SKM-1 (cell line): Measurements from ENCODE around the gene PPM1N.

Experiments used
- DNase-seq: peaks from one replicate; lab custom pipeline; 2025; ENCODE audit not compliant: unreplicated experiment; lab: John Stamatoyannopoulos, UW

PPM1N gene

DNA sequence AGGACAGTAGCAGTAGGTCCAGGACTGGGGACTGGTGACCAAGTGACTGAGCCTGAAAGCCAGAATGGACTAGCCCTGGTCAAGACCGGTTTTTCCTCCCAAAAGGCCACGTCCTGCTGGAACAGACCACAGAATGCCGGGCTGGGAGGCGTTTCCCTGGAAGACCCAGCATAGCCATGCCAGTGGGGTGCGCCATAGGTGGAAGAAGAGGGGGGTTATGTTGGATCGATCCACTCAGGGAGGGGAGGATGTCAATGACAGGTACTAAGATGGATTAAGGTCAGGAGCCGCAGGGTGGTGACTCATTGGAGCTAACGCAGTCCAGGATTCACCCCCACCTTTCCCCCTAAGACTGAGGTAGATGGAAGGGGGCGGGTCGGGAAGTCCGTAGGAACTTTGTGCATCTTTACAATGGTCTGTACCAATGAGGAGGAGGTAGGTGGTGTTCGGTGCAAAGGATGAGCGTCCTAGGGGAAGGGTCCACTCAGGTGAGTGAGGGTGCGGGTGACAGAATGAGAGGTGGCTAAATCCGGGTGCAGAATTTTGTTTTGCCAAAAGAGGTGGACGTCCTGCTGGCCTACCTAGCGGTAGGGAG, 30.0 kb downstream of the PPM1N start:
- DNase-seq: no peak

DNA sequence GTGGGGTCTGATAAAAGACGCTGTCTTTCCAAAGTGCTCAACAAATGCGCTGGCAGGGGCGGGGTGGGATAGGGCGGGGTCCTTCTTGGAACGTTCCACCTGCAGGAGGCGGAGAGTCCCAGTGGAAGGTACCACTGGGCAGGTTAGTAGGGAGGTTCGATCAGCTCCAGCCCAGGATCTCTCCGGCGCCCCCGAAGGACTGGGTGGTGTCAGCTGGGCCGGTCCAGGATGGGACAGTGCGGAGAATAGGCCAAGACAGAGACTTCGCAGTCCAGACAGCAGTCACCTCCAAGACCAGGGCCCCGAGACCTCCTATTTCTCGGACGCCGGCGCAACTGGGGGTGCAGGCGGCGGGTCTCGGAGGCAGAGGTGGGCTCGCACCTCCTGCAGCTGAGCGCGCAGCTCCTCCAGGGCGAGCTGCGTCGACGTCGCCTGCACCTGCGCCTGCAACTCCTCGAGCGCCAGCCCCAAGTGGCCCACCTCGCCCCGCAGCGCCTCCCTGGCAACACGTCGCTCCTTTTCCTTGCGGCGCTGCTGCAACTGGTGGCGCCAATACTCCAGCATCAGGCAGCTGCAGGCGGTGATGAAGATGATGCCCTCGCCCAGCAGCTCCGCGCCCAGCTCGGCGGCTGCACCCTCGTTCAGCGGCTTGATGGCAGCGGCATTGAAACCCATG, 30.6 kb downstream of the PPM1N start:
- DNase-seq: no peak

DNA sequence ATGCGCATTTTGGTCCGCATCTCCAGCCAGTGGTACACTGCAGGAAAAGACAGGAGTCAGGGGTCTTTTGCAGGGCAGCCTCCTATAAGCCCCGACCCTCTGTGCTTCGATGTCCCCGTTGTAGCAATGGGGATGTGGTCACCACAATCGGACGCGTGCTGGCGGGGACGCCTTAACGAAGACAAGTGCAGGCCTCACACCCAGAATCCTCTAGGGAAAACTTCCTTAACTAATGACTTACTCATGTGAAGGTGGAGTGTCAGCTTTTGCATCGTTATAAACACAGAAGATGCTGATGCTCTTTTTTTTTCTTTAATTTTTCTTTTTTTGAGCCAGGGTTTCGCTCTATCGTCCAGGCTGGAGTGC, 31.2 kb downstream of the PPM1N start:
- no peak for DNase-seq

DNA sequence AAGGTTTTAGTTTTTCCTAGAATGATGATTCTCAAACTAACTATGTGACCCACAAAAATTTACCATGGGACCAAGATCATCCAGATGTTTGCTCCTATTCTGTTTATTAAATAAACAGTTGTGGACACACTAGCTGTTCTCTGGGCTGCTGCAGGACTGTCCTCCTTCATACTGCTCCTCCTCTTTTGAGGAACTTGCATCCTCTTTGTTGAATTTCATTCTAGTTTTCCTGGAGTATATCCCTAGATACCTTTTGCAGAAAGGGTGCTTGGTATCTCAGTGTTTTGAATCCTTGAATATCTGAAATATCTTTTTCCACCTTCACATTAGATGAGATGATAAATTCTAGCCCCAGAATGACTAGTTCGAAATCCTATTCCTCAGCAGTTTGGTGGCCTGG, 33.1 kb downstream of the PPM1N start:
- DNase-seq: no peak

DNA sequence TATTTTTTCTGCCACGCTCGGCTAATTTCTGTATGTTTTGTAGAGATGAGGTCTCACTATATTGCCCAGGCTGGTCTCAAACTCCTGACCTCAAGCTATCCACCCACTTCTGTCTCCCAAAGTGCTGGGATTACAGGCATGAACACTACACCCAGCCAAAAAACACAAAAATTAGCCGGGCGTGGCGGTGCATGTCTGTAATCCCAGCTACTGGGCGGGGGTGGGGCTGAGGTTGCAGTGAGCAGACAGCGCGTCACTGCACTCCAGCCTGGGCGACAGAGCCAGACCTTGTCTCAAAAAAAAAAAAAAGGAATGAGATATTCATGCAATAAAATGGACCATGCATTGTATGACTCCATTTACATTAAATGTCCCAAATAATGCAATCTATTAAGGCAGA, 41.2 kb downstream of the PPM1N start:
- no peak for DNase-seq

DNA sequence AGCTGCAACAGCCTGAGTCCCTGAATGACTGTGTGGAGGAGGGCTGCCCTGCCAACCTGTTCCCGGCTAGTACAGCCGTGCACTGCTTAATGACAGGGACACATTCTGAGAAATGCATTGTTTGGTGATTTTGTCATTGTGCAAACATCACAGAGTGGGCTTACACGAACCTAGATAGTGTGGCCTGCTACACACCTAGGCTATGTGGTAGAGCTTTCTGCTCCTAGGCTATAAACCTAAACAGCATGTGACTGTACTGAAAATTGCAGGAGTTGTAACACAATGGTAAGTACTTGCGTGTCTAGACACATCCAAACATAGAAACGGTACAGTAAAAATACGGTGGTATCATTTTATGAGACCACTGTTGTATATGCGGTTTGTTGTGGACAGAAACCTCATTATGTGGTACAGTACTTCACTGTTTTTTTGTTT, 44.0 kb downstream of the PPM1N start:
- no peak for DNase-seq

DNA sequence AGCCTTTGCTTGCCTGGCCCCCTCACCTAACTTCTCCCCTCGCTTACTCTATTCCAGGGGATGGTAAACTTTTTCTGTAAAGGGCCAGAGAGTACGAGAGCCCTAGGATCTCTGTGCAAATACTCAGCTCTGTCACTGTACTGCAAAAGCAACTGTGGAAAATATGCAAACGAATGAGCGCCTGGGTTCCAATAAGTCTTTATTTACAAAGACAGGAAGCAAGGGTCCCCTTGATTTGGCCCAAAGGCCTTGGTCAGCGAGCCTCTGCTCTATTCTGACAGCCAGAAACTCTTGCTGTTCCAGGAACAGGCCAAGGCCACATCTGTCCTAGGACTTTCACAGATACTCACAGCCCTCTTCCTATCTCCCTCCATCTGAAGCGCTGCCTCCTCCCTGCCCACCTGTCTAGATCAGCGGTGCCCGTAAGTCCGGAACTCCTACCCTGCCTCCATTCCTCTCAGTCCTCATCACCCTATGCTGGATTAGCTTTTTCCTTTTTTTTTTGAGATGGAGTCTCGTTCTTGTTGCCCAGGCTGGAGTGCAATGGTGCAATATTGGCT, 49.0 kb downstream of the PPM1N start:
- DNase-seq: no peak

DNA sequence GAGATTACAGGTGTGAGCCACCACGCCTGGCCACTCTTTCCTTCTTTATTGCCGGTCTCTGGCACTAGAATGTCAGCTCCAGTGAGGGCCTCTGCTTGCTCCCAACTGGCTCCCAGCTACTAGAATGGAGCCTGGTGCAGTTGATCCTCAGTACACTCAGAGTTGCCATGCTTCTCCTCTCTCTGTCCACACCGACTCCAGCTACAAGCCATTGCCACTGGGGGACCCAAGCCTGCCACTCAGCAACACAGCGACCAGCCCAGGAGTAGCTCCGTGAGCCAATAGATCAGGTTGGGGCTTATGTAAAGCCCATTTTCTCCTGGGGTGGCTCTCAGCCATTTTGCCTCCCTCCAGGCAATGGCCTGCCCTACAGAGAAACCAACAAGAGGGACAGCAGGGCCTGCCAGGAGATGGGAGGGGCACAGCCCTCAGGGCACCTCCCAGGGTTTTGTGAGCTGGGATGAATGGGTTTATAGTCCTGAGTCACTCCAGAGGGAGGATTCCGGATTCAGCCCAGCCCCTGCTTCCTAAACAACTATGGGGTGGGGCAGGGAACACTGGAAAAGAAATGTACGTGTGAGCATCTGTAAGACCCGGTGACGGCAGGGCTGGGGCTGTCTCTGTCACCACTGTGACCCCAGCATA, 49.8 kb downstream of the PPM1N start:
- DNase-seq: no peak
